K562 (cell line): ENCODE results near the gene PUS7. TPM values are rescaled to one million over a fixed set of nuclear protein-coding genes. Genes with fewer than 3 reads are reported as not detected.

ENCODE experiments used
- ATAC-seq: fragments of 200-7000 bp; cut with Tn5 transposase; 3 replicates; pipeline ENCODE4 v1.9.1; 2020; ENCODE audit warnings: moderate library complexity
- BruUV-seq: library from RNA; stranded (reverse); fragments of 400-500 nt; replicated peaks from 2 replicates; lab custom pipeline; 2021; lab: Mats Ljungman, UMichigan
- CTCF ChIA-PET: fragments of 300-600 bp; formaldehyde crosslinking; extraction: SDS; loops from one replicate; lab custom pipeline; 2021; ENCODE audit warnings: low intra/inter-chr PET ratio; lab: Yijun Ruan, JAX
- POLR2A ChIA-PET: fragments of 300-600, 350-650 bp; sonication (Branson Sonifier 250); formaldehyde crosslinking; extraction: SDS; loops from one replicate; lab custom pipeline; 2021; ENCODE audit warnings: antibody characterized with exemption, inconsistent platforms; lab: Yijun Ruan, JAX
- DNase-seq, 4 experiments: peaks; one replicate each; pipeline versions ENCODE4 v3.0.0 to v3.0.0-alpha.2; 2011 to 2018; ENCODE audit warnings: low spot score in 3 of 4, mixed read lengths in 3 of 4; ENCODE audit errors: extremely low read depth in 1 of 4
- FAIRE-seq: peaks from 2 replicates; lab custom pipeline; 2011; peaks lifted over from hg19 to GRCh38; lab: Jason Lieb, UNC
- H2AFZ ChIP-seq: 2 replicates; pipeline ENCODE4 v1.6.0; 2011; ENCODE audit warnings: low read depth, low read length, control low read depth, inconsistent platforms
- H3K27ac ChIP-seq: fragments of 200-600 bp; 3 replicates; pipeline ENCODE4 v1.8.0; 2011; ENCODE audit warnings: low read depth, mild to moderate bottlenecking, control low read depth, inconsistent platforms, low read length, moderate library complexity, mixed read lengths; ENCODE audit errors: extremely low read depth
- H3K27me3 ChIP-seq, 2 experiments: fragments of 300-600 bp in 1 of 2; 2 replicates in 1 of 2; 3 replicates in 1 of 2; pipeline versions ENCODE4 v1.6.0 to v1.8.0; 2011; ENCODE audit warnings: inconsistent platforms in 2 of 2, low read length in 2 of 2, mild to moderate bottlenecking in 1 of 2, mixed read lengths in 1 of 2, moderate library complexity in 1 of 2; ENCODE audit not compliant: control insufficient read depth in 2 of 2, insufficient read depth in 2 of 2
- H3K36me3 ChIP-seq: fragments of 300-600 bp; 3 replicates; pipeline ENCODE4 v1.8.0; 2011; ENCODE audit warnings: mild to moderate bottlenecking, low read length, inconsistent platforms; ENCODE audit not compliant: control insufficient read depth, insufficient read depth
- H3K4me1 ChIP-seq, 2 experiments: fragments of 200-600 bp in 1 of 2; replicated peaks in 1 of 2; 2 replicates in 1 of 2; 3 replicates in 1 of 2; pipeline versions ENCODE4 v1.5.1 to v1.8.0; 2011; ENCODE audit warnings: inconsistent platforms in 2 of 2, low read length in 2 of 2, mild to moderate bottlenecking in 1 of 2, mixed read lengths in 1 of 2, moderate library complexity in 1 of 2; ENCODE audit not compliant: control insufficient read depth in 2 of 2, insufficient read depth in 2 of 2
- H3K4me2 ChIP-seq: 2 replicates; pipeline ENCODE4 v1.6.1; 2011; ENCODE audit warnings: low read length, control low read depth, inconsistent platforms, mixed read lengths; ENCODE audit not compliant: insufficient read depth
- H3K4me3 ChIP-seq: fragments of 200-600 bp; sonication (generic), shearing (Covaris generic); 2 replicates; pipeline ENCODE4 v1.5.1; 2016; ENCODE audit warnings: control low read depth, inconsistent platforms
- H3K79me2 ChIP-seq: fragments of 200-600 bp; 3 replicates; pipeline ENCODE4 v1.8.0; 2011; ENCODE audit warnings: low read length, inconsistent platforms; ENCODE audit not compliant: control insufficient read depth, insufficient read depth
- H3K9ac ChIP-seq, 2 experiments: 2 replicates each; pipeline versions ENCODE4 v1.6.0 to v1.6.1; 2011; ENCODE audit warnings: low read depth in 2 of 2, low read length in 2 of 2, control low read depth in 1 of 2, inconsistent platforms in 1 of 2, mild to moderate bottlenecking in 1 of 2, mixed read lengths in 1 of 2; ENCODE audit not compliant: insufficient read depth in 1 of 2
- H3K9me1 ChIP-seq: one replicate; pipeline ENCODE4 v1.6.0; 2011; ENCODE audit warnings: inconsistent platforms, mild to moderate bottlenecking, low read length, moderate library complexity; ENCODE audit not compliant: control insufficient read depth, insufficient read depth
- H3K9me3 ChIP-seq: replicated peaks from 2 replicates; pipeline ENCODE4 v1.5.1; 2011; ENCODE audit warnings: low read depth, low read length, inconsistent platforms; ENCODE audit not compliant: control insufficient read depth, insufficient read depth
- H4K20me1 ChIP-seq: replicated peaks from 2 replicates; pipeline ENCODE4 v1.6.1; 2011; ENCODE audit warnings: low read length, inconsistent platforms, mixed read lengths; ENCODE audit not compliant: control insufficient read depth, insufficient read depth
- CEBPG ChIP-seq, 3 experiments: fragments of 200-800 bp in 1 of 3; sonication (Bioruptor generic) in 1 of 3; sonication (generic) in 1 of 3; formaldehyde crosslinking in 1 of 3; IDR thresholded peaks in 2 of 3; conservative IDR thresholded peaks in 1 of 3; 2 replicates each; pipeline versions ENCODE4 v1.6.1 to v1.8.0; 2016 to 2022; ENCODE audit warnings: missing compliant biosample characterization in 2 of 3, missing genetic modification characterization in 2 of 3, mild to moderate bottlenecking in 1 of 3, missing genetic modification reagents in 1 of 3
- ESRRA ChIP-seq: fragments of 450-650 bp; IDR thresholded peaks from 2 replicates; pipeline ENCODE4 v1.6.1; 2014; ENCODE audit warnings: low read depth, mild to moderate bottlenecking, moderate library complexity, borderline replicate concordance
- HNRNPH1 ChIP-seq: fragments of 200-400 bp; formaldehyde crosslinking; optimal IDR thresholded peaks from 2 replicates; pipeline ENCODE3; 2017; ENCODE audit warnings: low read depth, mild to moderate bottlenecking, low read length, moderate library complexity
- JUND ChIP-seq, 2 experiments: IDR thresholded peaks; 2 replicates in 1 of 2; 3 replicates in 1 of 2; pipeline ENCODE4 v1.6.1; 2011; ENCODE audit warnings: borderline replicate concordance in 2 of 2, low read depth in 2 of 2, low read length in 2 of 2, improper control_type of control experiment in 1 of 2, missing biosample characterization in 1 of 2, missing genetic modification characterization in 1 of 2, missing genetic modification reagents in 1 of 2
- KDM4B ChIP-seq, 2 experiments: fragments of 450-650 bp in 1 of 2; sonication (generic) in 1 of 2; IDR thresholded peaks; 2 replicates each; pipeline ENCODE4 v1.6.1; 2016 to 2017; ENCODE audit warnings: borderline replicate concordance in 2 of 2, antibody characterized with exemption in 1 of 2, low read depth in 1 of 2, mild to moderate bottlenecking in 1 of 2
- L3MBTL2 ChIP-seq: fragments of 450-650 bp; IDR thresholded peaks from 2 replicates; pipeline ENCODE4 v1.6.1; 2016; ENCODE audit warnings: mild to moderate bottlenecking, moderate library complexity
- MNT ChIP-seq, 2 experiments: fragments of 450-650 bp; conservative IDR thresholded peaks; 2 replicates each; pipeline ENCODE4 v1.6.1; 2017; ENCODE audit warnings: mild to moderate bottlenecking in 2 of 2, moderate library complexity in 2 of 2
- NR4A1 ChIP-seq, 2 experiments: fragments of 250-450 bp in 1 of 2; fragments of 450-650 bp in 1 of 2; sonication (Bioruptor Pico) in 1 of 2; IDR thresholded peaks; 2 replicates each; pipeline versions ENCODE4 v1.4.0 to v1.6.1; 2016 to 2020; ENCODE audit warnings: mild to moderate bottlenecking in 2 of 2, missing compliant biosample characterization in 1 of 2, missing genetic modification characterization in 1 of 2, moderate library complexity in 1 of 2
- SAFB2 ChIP-seq: fragments of 200-400 bp; formaldehyde crosslinking; IDR thresholded peaks from 2 replicates; pipeline ENCODE4 v1.6.1; 2018; ENCODE audit warnings: borderline replicate concordance, low read length, low read depth, moderate library complexity; ENCODE audit not compliant: severe bottlenecking
- ZKSCAN3 ChIP-seq: fragments of 250-450 bp; sonication (Bioruptor Pico); IDR thresholded peaks from 2 replicates; pipeline ENCODE4 v1.4.0; 2020
- ZNF146 ChIP-seq: IDR thresholded peaks from one replicate; pipeline ENCODE4 v1.6.1; 2018; ENCODE audit warnings: missing compliant biosample characterization; ENCODE audit not compliant: unreplicated experiment
- ZNF280A ChIP-seq: fragments of 450-650 bp; IDR thresholded peaks from 2 replicates; pipeline ENCODE4 v1.6.1; 2018; ENCODE audit warnings: mild to moderate bottlenecking, low read depth; ENCODE audit not compliant: partially characterized antibody
- ZNF384 ChIP-seq: IDR thresholded peaks from 2 replicates; pipeline ENCODE4 v1.6.1; 2012; ENCODE audit warnings: low read depth, low read length, improper control_type of control experiment
- ZNF778 ChIP-seq: fragments of 450-650 bp; formaldehyde crosslinking; IDR thresholded peaks from 2 replicates; pipeline ENCODE4 v1.4.0; 2020; ENCODE audit warnings: mild to moderate bottlenecking, moderate library complexity
- WGBS: fragments of 100-300 bp; shearing (Covaris generic); methylation state at CpG from one replicate; pipeline ENCODE4 v1.1.6; 2016; ENCODE audit warnings: low coverage, mixed read lengths; ENCODE audit not compliant: insufficient coverage; ENCODE audit errors: missing lambda C conversion rate; 5-methylcytosine and 5-hydroxymethylcytosine counted together
- in situ Hi-C: fragments of 300-500 bp; cut with MboI; formaldehyde crosslinking; loops from 4 replicates; pipeline ENCODE4 v1.15.0; 2018; ENCODE audit warnings: inconsistent platforms, mixed read lengths
- intact Hi-C: fragments of 100-400 bp; cut with micrococcal nuclease; formaldehyde crosslinking; loops from 2 replicates; pipeline ENCODE4 v1.14.2; 2022
- polyA plus RNA-seq, 8 experiments: library from polyadenylated mRNA; depleted of rRNA in 4 of 8; stranded (reverse) in 5 of 8; unstranded in 3 of 8; fragments of >200 nt; fragmentation: Nextera tagmentation in 2 of 8; fragmentation: Illumina TruSeq in 1 of 8; extraction: Ambion mirVana in 2 of 8; extraction: Trizol in 1 of 8; gene quantifications; 2 replicates each; pipeline versions ENCODE4 v1.2.1 to v1.2.3, GENCODE V29; 2011 to 2014; ENCODE audit warnings: inconsistent platforms in 1 of 8, missing spikeins in 1 of 8
- total RNA-seq, 7 experiments: library from RNA; depleted of rRNA in 6 of 7; stranded (reverse); fragments of >200 nt in 6 of 7; fragmentation: Illumina TruSeq in 2 of 7; extraction: Trizol in 2 of 7; gene quantifications; 2 replicates each; pipeline versions ENCODE4 v1.2.1 to v1.2.3, GENCODE V29; 2011 to 2021; ENCODE audit warnings: low replicate concordance in 1 of 7
- TF ChIP-seq, protein P1 (sequence below): fragments of 250-450 bp; sonication (Bioruptor Pico); IDR thresholded peaks from 2 replicates; pipeline ENCODE4 v1.8.0; 2021; ENCODE audit warnings: borderline replicate concordance, mild to moderate bottlenecking, moderate library complexity; ENCODE audit not compliant: poor library complexity, severe bottlenecking
- TF ChIP-seq, protein P2 (sequence below): fragments of 450-650 bp; IDR thresholded peaks from 2 replicates; pipeline ENCODE4 v1.6.1; 2016; ENCODE audit warnings: low read depth, mild to moderate bottlenecking, moderate library complexity

Gene PUS7
- total and polyA plus RNA-seq, 9 of the 15 experiments (the other 6 are each of a cell fraction or from before 2014, with no cell fraction given) = 15.1 to 95.6 (median 63.2) TPM

- TF ChIP-seq ZNF384 (peak; percentile 67; the same call in 1 of the 2 replicates), MNT (conservative IDR thresholded peaks at IDR 0.05) (no peak), ZNF280A (no peak), L3MBTL2 (no peak)
Observed at GRCh38 chr7:105473163-105473562, 48.9 kb downstream of the PUS7 start (continued).

- Histone ChIP-seq H4K20me1 (no peaks in the 10 kb centered on the region), H3K4me3 (no peak overlapping the region), H3K27ac (no peak overlapping the region), H3K36me3 (peaks cover 69% of the 10 kb centered on the region), H3K79me2 (no peaks in the 10 kb centered on the region), H3K4me2 (no peak overlapping the region), H2AFZ (no peak overlapping the region), H3K9me1 (no peaks in the 10 kb centered on the region), H3K4me1 (no peaks in the 10 kb centered on the region), H3K27me3 (no peaks in the 10 kb centered on the region), H3K9ac (no peak overlapping the region), H3K9me3 (no peaks in the 10 kb centered on the region)
- intact Hi-C loops (no loop called here), in situ Hi-C loops (no loop called here)
- 90% methylated on average over 4 of the region's 4 CpGs for WGBS
- BruUV-seq = no TSS peak
- DNase-seq = no peak
- ATAC-seq = no peak
- no peak for FAIRE-seq
- POLR2A ChIA-PET = no interaction called here
- CTCF ChIA-PET = no interaction called here
- TF ChIP-seq ESRRA = no peak
- TF ChIP-seq ZNF778 (CRISPR knock-in tag) = no peak
- TF ChIP-seq SAFB2 = no peak
- no peak for TF ChIP-seq ZNF146 (CRISPR knock-in tag)
- no peak for TF ChIP-seq NR4A1 (CRISPR knock-in tag; IDR thresholded peaks at IDR 0.05)
- no peak for TF ChIP-seq NR4A1 (tag; IDR thresholded peaks at IDR 0.05)
- no peak for TF ChIP-seq KDM4B (IDR thresholded peaks at IDR 0.05; ENCODE audit: borderline replicate concordance in 2 of 2, low read depth in 1 of 2)
- TF ChIP-seq HNRNPH1 = no peak
- TF ChIP-seq JUND (IDR thresholded peaks at IDR 0.05; ENCODE audit: borderline replicate concordance, low read depth, low read length) = no peak
- no peak for TF ChIP-seq JUND (tag; IDR thresholded peaks at IDR 0.05; ENCODE audit: borderline replicate concordance, low read depth, low read length)
- TF ChIP-seq ZKSCAN3 (CRISPR knock-in tag) = no peak
- no peak for TF ChIP-seq CEBPG (CRISPR knock-in tag; IDR thresholded peaks at IDR 0.05)
- TF ChIP-seq CEBPG (tag; conservative IDR thresholded peaks at IDR 0.05 in 1 of 2, IDR thresholded peaks at IDR 0.05 in 1 of 2) = no peak
- TF ChIP-seq, protein P1, sequence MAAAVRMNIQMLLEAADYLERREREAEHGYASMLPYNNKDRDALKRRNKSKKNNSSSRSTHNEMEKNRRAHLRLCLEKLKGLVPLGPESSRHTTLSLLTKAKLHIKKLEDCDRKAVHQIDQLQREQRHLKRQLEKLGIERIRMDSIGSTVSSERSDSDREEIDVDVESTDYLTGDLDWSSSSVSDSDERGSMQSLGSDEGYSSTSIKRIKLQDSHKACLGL (CRISPR knock-in tag) = no peak
- TF ChIP-seq, protein P2, sequence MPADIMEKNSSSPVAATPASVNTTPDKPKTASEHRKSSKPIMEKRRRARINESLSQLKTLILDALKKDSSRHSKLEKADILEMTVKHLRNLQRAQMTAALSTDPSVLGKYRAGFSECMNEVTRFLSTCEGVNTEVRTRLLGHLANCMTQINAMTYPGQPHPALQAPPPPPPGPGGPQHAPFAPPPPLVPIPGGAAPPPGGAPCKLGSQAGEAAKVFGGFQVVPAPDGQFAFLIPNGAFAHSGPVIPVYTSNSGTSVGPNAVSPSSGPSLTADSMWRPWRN = no peak
Observed at GRCh38 chr7:105470846-105471245, 51.2 kb downstream of the PUS7 start.
